H4 (cell line): ENCODE data around the gene TRIM5. TPM values are rescaled to one million over a fixed set of nuclear protein-coding genes. Genes with fewer than 3 reads are reported as not detected.
"Not testable (repeated sequence)": the region's sequence is repeated elsewhere in the genome, so short reads cannot be mapped to it uniquely, and the experiment has no call there.

Experiments
- DNase-seq: peaks from one replicate; pipeline ENCODE4 v3.0.0-alpha.2; 2015; ENCODE audit warnings: low spot score
- total RNA-seq: library from RNA; depleted of rRNA; stranded (reverse); fragments of >200 nt; shearing (Covaris generic); gene quantifications from 2 replicates; pipeline ENCODE4 v1.2.3, GENCODE V29; 2014

TRIM5 gene
- total RNA-seq, 1 experiment from 2014 or later = 36.5 TPM

DNA sequence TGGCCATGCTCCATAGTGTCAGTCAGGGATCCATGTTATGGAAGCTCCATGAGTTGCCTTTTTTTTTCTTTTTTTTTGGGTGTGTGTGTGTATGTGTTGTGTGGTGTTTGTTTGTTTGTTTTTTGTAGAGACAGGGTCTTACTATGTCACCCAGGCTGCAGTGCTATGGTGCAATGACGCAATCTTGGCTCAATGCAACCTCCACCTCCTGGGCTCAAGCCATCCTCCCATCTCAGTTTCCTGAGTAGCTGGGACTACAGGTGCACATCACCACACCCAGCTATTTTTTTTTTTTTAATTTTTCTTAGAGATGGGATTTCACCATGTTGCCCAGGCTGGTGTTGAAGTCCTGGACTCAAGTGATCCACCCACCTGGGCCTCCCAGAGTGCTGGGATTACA, 3.6 kb upstream of the TRIM5 start:
- no peak for DNase-seq

DNA sequence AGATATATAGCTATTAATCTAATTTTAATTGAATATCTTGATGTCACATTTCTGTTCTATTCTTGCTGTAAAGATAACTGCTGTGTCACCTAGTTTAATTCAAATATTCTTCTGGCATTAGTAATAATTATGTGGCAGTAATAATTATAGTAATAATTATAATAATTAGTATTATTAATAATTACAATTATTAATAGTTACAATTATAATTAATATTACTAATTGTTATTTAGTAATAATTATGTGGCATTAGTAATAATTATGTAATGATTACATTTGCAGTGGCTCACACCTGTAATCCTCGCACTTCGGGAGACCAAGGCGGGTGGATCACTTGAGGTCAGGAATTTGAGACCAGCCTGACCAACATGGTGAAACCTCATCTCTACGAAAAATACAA, 1.6 kb upstream of the TRIM5 start:
- DNase-seq = no peak

DNA sequence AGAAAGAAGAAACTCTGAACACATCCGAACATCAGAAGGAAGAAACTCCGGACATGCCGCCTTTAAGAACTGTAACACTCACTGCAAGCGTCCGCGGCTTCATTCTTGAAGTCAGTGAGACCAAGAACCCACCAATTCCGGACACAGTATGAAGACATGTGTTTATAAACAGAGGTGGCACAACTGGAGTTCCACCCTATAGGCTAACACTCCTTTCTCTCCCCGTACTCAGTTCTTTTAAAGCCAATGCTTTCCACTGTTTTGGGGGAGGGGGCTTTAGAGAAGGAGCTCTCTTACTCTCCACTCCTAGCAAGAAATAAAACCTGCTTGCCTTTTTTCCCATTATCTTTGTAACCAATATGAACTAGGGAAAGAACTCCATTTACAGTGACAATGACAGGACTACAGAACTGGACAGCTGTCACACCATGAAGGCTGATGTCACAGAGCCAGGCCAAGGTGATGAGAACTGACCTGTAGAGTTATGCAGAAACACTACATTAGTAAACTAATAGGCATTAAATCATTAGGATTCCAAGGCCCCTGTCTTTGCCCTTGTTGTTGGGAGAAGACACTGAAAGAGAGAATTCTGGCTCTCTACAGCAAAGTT, 733 bp downstream of the TRIM5 start:
- DNase-seq = no peak

DNA sequence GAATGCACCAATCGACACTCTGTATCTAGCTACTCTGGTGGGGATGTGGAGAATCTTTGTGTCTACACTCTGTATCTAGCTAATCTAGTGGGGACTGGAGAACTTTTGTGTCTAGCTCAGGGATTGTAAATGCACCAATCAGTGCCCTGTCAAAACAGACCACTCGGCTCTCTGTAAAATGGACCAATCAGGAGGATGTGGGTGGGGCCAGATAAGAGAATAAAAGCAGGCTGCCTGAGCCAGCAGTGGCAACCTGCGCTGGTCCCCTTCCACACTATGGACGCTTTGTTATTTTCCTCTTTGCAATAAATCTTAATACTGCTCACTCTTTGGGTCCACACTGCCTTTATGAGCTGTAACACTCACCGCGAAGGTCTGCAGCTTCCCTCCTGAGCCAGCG, 1.3 kb downstream of the TRIM5 start:
- not testable (repeated sequence) for DNase-seq

DNA sequence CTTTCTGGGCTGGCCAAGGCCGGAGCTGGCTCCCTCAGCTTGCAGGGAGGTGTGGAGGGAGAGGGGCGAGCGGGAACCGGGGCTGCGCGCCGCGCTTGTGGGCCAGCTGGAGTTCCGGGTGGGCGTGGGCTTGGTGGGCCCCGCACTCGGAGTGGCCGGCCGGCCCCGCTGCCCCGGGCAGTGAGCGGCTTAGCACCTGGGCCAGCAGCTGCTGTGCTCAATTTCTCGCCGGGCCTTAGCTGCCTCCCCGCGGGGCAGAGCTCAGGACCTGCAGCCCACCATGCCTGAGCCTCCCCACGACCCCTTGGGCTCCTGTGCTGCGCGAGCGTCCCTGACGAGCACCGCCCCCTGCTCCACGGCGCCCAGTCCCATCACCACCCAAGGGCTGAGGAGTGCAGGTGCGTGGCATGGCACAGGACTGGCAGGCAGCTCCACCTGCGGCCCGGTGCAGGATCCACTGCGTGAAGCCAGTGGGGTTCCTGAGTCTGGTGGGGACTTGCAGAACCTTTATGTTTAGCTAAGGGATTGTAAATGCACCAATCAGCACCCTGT, 1.9 kb downstream of the TRIM5 start:
- not testable (repeated sequence) for DNase-seq

DNA sequence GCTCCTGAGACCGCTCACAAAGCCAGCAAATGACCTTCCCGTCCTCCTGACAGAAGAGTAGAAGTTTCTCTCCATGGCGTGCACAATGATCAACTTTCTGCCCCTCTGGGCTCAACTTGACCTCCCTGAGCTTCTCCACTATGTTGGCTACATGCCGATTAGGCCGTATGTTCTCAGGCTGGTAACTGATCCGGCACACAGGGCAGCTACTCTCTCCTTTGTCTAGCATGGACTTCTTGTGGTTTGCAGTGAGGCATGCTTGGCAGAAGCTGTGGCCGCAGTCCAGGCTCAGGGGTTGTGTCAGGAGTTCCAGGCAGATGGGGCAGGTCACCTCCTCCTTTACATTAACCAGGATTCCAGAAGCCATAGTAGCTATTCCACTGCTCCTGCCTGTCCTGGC, 5.1 kb downstream of the TRIM5 start:
- no peak for DNase-seq

DNA sequence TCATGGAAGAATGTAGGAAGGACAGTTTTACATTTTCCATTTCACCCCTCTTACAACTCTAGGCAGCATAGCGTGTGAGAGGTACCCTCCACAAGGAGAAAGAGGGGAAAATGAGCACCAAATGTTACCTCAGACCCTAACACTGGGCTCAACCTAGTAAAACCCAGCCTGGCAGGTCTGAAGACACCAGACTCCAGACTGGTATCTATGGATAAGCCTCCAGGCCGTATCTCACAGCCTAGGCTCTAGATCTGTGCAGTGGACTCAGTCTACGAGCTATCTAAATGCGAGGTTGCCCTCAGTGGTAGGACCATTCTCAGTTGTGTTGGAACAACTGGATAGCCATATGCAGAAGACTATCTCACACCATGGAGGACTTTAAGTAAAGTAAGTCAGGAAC, 10.5 kb downstream of the TRIM5 start:
- no peak for DNase-seq

DNA sequence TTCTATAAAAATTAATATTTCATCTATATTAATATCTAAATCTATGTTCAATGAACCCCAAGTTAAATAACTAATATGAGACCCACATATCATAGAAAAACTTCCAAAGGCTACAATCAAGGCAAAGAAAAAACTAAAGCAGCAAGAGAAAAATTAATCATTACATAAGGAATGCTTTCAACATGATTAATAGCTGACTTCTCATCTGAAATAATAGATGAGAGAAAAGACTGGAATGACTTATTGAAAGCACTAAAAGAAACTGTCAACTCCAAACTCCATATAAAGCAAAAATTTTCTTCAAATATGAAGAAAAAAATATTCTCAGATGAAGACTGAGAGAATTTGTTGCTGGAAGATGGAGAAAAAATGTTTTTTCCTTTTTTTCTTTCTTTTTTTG, 13.0 kb downstream of the TRIM5 start:
- no peak for DNase-seq

DNA sequence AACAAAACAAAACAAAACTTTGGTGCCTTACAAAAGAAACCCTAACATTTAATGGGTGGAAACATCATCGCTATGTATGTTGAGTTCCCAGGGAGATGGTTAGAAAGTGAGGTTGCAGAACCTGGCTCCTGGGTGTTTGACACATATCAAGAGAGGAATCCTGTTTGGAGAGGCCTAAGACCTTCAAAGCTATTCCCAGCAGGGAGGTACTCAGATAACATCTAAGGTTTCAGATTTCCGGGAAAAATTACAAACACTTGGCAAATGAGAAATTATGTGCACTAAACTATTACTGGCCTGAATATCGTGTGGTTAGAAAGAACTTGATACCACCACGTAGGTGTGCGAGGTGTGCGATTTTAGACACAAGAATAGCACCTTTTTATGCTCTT, 18.5 kb downstream of the TRIM5 start:
- no peak for DNase-seq

DNA sequence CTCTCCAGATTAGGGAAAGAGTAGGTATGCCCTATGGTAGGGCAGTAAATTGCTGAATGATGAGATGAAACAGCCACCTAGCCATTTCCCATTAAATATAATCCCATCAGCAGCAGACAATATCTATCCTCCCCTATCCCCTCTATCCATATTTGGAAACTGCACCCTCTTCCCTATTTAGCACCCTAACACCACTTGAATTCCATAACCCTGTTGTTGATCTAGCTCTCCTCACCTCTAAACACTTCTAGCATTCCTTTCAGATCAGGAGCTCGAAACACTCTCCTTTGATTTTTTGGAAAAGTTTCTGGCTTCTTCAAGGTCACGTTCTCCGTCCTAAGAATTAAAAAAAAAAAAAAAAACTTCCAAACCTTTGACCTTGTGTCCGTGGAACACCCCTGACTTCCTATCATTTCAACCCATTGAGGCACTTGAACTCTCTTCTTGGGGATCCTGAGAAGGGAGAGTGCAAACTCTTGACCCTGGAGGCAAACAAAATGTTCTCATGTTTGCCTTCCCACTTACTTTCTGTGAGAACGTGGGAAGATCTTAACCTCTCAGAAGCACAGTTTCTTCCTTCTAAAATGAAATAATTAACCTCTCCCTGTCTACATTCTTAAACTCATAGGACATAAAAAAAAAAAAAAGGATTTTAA, 19.0 kb downstream of the TRIM5 start:
- no peak for DNase-seq

DNA sequence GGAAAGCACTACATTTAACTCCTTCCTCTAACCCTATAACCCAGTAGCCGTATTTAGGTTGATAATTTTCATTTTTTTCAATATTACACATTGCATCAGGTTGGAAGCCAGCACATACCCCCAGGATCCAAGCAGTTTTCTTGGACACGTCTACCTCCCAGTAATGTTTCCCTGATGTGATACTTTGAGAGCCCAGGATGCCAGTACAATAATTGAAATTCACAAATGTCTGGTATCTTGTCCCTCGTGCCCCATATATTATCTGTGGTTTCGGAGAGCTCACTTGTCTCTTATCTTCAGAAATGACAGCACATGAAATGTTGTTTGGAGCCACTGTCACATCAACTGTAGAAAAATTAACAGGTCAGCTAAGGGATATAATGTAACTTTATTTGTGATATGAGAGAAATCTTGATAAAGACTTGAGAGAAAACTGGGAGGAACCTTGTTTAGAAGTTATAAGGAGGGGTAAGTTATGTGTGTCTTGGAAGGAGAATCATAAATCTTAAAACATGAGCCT, 19.8 kb downstream of the TRIM5 start:
- DNase-seq = no peak

DNA sequence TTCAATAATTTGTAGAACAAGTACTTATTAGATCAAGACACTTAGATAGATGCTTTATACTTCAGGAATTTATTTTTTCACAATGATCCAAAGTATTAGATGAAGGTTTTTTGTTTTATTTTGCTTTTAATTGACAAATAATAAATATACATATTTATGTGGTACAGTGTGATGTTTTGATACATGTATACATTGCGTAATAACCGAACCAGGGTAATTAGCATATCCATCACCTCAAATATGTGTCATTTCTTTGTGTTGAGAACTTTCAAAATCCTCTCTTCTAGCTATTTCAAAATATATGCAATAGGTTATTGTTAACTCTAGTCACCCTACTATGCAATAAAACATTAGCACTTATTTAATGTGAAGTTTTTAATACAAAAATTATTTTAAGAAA, 21.4 kb downstream of the TRIM5 start:
- no peak for DNase-seq

DNA sequence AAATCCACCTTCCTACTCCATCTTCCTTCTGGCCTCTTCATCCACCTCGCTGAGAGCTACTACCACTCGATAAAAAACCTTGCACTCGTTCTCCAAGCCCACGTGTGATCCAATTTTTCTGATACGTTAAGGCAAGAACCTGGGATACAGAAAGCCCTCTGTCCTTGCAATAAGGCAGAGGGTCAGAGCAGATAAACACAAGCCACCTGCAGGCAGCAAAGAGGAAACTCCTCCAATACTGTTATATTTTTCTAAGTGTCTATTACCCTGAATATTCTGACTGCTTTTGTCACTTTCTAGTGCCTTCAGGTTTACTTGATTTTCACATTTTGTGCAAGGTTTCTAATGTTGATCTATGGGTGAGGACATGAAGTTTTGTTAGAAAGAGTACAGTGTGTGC, 26.6 kb downstream of the TRIM5 start:
- DNase-seq = no peak

DNA sequence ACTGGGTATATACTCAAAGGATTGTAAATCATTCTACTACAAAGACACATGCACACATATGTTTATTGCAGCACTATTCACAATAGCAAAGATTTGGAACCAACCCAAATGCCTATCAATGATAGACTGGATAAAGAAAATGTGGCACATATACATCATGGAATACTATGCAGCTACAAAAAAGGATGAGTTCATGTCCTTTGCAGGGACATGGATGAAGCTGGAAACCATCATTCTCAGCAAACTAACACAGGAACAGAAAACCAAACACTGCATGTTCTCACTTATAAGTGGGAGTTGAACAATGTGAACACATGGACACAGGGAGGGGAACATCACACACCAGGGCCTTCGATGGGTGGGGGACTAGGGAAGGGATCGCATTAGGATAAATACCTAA, 27.9 kb downstream of the TRIM5 start:
- not testable (repeated sequence) for DNase-seq

DNA sequence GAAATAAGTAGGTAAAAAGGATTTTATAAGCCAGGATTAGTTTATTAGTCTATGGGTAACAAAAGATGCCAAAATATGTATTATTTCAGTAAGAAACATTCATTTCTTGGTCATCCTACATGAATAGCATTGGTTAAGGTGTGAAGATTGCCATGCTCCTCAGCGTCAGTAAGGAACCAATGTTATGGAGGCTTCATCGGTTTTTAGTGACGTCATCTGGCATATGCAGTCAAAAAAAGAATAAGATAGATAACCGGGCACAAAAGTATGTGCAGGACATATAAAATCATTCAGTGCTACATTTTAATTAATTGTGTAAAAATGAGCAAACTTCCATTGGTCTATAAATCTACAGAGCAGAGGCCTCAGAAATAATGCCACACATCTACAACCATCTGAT, 29.4 kb downstream of the TRIM5 start:
- no peak for DNase-seq

DNA sequence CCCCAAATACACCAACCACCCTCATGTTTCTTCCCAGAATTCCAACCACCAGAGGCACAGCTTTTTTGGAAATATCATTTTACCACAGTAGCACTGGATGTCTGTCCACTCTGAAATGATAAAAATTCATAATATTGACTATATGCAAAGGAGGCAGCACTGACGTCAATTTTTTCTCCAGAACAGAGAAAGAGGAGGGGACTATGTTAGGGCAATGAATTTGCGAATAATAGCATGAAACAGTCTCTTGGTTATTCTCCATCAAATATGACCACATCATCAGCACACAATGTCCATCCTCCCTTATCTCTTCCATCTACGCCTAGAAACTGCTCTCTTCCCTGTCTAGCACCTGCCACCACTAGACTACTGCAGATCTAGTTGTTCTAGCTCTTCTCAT, 38.7 kb downstream of the TRIM5 start:
- no peak for DNase-seq

DNA sequence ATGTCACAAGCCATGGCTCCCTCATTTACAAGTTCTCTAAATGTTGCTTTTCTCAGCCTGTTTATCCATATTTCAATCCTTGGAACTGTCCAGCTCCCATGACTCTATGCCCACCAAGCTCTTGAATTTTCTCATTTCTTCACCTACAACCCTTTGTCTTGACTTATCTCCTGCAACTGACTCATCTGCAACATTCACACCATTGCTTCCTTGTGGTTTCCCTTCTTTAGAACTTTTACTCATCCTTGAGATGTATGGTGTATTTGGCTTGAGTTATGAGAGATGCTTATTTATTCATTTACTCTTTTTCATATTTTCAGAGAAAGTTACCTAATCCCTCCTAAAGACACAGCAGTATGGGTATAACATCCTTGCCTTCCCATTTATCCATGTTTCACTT, 41.3 kb downstream of the TRIM5 start:
- DNase-seq = no peak

DNA sequence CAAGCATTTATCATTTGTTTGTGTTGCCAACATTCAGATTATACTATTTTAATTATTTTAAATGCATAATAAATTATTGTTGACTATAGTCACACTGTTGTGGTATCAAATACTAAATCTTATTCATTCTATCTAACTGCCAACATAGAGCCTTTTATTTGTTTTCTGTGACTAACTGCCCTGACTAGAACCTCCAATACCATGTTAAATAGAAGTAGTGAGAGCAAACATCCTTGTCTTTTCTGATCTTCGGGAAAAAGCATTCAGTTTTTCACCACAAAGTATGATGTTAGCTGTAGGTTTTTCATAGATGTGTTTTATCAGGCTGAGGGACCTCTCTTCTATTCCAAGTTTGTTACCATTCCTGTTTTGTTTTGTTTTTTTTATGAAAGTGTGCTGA, 44.9 kb downstream of the TRIM5 start:
- no peak for DNase-seq

DNA sequence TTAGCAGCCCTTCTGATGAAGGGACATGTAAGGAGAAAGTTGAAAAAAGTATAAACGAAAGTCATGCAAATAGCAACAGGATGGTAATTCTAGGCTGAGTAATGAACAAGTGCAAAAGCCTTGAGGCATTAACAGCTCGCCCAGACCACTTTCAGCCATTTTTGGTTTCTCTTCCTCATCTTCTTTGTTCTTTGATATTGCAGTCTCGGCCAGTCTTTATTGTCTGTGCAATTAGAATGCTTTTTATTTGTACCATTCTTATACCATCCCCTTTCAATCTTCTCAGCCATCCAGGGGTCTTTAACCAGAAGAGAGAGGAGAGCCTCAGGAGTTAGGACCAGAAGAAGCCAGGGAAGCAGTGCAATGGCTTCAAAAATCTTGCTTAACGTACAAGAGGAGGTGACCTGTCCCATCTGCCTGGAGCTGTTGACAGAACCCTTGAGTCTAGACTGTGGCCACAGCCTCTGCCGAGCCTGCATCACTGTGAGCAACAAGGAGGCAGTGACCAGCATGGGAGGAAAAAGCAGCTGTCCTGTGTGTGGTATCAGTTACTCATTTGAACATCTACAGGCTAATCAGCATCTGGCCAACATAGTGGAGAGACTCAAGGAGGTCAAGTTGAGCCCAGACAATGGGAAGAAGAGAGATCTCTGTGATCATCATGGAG, 52.8 kb downstream of the TRIM5 start:
- no peak for DNase-seq

DNA sequence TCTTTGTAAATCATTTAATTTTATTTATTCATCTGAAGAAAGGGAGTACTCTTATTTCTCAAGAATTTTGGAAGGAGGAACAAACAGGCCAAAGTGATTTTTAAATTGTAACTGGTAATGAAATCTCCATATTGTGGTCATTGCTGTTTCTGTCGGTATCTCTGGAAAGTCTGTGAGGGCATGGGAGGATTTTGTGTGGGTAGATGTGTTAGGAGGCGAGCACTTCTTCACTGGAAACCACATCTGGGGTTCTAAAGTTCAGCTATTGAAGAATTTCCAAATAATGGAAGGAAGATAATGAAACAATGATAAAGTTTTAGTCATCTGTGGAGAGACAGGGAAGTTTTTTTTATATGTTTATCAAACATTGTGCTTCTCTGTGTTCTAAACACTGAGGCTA, 53.5 kb downstream of the TRIM5 start:
- no peak for DNase-seq

DNA sequence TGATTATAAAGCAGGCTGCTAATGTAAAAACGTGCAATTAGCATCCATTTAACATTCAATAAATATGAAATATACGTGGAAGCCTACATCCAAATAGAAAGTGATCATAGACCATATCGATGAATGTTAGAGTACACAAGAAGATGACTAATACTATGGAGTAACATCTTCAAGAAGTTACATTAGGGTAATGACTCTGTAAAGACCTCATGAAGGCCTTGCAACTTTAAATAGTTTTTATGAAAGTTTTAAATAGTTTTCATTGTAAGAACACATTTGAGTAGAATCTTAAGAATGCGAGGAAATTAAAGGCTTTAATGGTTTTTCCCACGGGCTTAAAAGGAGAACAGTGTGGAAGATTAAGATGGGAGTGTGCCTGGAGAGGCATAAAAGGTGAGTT, 58.7 kb downstream of the TRIM5 start:
- no peak for DNase-seq

DNA sequence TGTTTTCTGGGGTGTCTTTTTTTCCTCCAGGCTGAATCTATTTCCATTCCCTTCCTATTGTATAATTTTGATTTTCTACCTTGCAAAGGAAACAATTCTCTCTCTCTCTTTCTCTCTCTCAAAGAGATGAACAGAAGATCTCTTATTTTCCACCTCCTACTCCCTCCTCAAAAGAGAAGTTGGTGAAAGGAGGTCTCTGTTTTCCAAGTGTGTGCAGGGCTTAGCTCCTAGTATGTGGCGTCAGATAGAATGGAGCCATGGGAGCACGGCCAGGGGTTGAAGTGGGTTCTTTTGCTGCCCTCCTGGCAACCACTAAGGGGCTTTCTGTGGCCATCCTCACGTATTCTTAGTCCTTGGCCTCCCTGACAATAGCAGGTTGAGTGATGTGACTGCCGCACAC, 59.6 kb downstream of the TRIM5 start:
- DNase-seq = no peak
